Small intestine (tissue), 7 donors: Measurements from ENCODE around the gene LINC01488. TPM values are rescaled to one million over a fixed set of nuclear protein-coding genes. Genes with fewer than 3 reads are reported as not detected.
A peak's percentile ranks its signal among the peaks of the same experiment; 100 is the strongest.

ENCODE experiments used
- DNase-seq, 2 donors: peaks; one replicate each; pipeline versions ENCODE4 v3.0.0 to v3.0.0-alpha.2; 2013
- FAIRE-seq: peaks from 2 replicates; lab custom pipeline; 2012; peaks lifted over from hg19 to GRCh38; lab: Jason Lieb, UNC
- H3K27ac ChIP-seq, 3 donors: one replicate each; pipeline ENCODE4 v1.5.1; 2013; ENCODE audit warnings: low read length in 2 of 3, mild to moderate bottlenecking in 2 of 3, control low read depth in 1 of 3, inconsistent platforms in 1 of 3, low read depth in 1 of 3, moderate library complexity in 1 of 3
- H3K27me3 ChIP-seq, 3 donors: one replicate each; pipeline ENCODE4 v1.6.1; 2013; ENCODE audit warnings: low read length in 3 of 3, inconsistent platforms in 1 of 3; ENCODE audit not compliant: control insufficient read depth in 3 of 3, insufficient read depth in 3 of 3
- H3K36me3 ChIP-seq, 3 donors: one replicate each; pipeline ENCODE4 v1.6.1; 2013; ENCODE audit warnings: low read length in 3 of 3, inconsistent platforms in 1 of 3, low read depth in 1 of 3, mild to moderate bottlenecking in 1 of 3, moderate library complexity in 1 of 3; ENCODE audit not compliant: control insufficient read depth in 3 of 3, insufficient read depth in 2 of 3
- H3K4me1 ChIP-seq, 3 donors: one replicate each; pipeline ENCODE4 v1.6.1; 2013; ENCODE audit warnings: low read length in 2 of 3, inconsistent platforms in 1 of 3, low read depth in 1 of 3, mild to moderate bottlenecking in 1 of 3, moderate library complexity in 1 of 3; ENCODE audit not compliant: control insufficient read depth in 3 of 3, insufficient read depth in 2 of 3
- H3K4me3 ChIP-seq, 3 donors: one replicate each; pipeline ENCODE4 v1.5.1; 2013; ENCODE audit warnings: low read length in 3 of 3, control low read depth in 1 of 3, inconsistent platforms in 1 of 3, low read depth in 1 of 3, mild to moderate bottlenecking in 1 of 3, moderate library complexity in 1 of 3
- H3K9me3 ChIP-seq, 2 donors: one replicate each; pipeline ENCODE4 v1.6.1; 2013; ENCODE audit warnings: low read depth in 1 of 2, low read length in 1 of 2; ENCODE audit not compliant: control insufficient read depth in 2 of 2, insufficient read depth in 1 of 2
- WGBS, 3 donors: extraction: QIAGEN DNeasy Blood & Tissue Kit; methylation state at CpG; one replicate each; pipeline ENCODE4 v1.1.7; 2013; 5-methylcytosine and 5-hydroxymethylcytosine counted together
- polyA plus RNA-seq, 4 donors: library from polyadenylated mRNA; stranded (reverse) in 3 of 4; unstranded in 1 of 4; fragments of 200-250 nt in 3 of 4; fragments of 120-200 nt in 1 of 4; gene quantifications; one replicate each; pipeline versions ENCODE4 v1.2.1 to v1.2.3, GENCODE V29; 2013
- donor health status: healthy with polysubstance abuse.
- donor health status: control.
- donor health status: control.
- donor health status: Bipolar disorder and iron deficiency.
- donor health status: healthy.

The LINC01488 gene
- polyA plus RNA-seq, 4 donors: 0.03 TPM; not detected in 3

- no peaks in the 10 kb centered on the region for H3K36me3 ChIP-seq
- no peak overlapping the region for H3K4me3 ChIP-seq
- H3K27me3 ChIP-seq: no peaks in the 10 kb centered on the region
- 80 to 93% (median 85%) methylated on average over 12 of the region's 12 CpGs for WGBS, 3 donors
- FAIRE-seq (no peak), DNase-seq (no peak)
- peaks cover 0 to 22% of the 10 kb centered on the region in 2 donors for H3K9me3 ChIP-seq
- H3K27ac ChIP-seq: no peak overlapping the region
- H3K4me1 ChIP-seq: peaks cover 0 to 5% (median 0%) of the 10 kb centered on the region in 3 donors
Observed at GRCh38 chr11:69515271-69516245, 34.1 kb downstream of the LINC01488 start.

DNA sequence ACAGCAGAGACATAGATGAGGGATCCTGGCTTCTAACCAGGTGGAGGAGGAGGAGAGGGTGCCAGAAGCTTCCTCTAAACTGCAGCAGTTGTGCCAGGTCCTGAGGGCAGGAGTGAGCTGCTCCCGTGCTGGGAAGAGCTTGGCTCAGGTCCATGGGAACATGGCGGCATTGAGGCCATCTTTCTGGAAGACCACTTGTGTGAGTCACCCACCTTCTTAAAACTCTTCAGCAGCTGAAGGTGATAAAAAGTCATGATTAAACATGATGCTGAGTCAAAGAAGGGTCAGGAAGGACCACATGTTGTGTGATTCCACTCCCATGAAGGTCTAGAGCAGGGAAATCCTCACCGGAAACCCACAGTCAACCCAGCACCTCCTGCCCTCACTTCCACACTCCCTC lies 35.1 kb downstream of the LINC01488 start:
- peaks cover 0 to 15% (median 0%) of the 10 kb centered on the region in 3 donors for H3K4me1 ChIP-seq
- FAIRE-seq (no peak), DNase-seq (no peak)
- H3K36me3 ChIP-seq: no peaks in the 10 kb centered on the region
- H3K27me3 ChIP-seq: no peaks in the 10 kb centered on the region
- peaks cover 0 to 22% of the 10 kb centered on the region in 2 donors for H3K9me3 ChIP-seq
- WGBS, 3 donors: 80 to 92% (median 91%) methylated on average over 3 of the region's 3 CpGs
- no peak overlapping the region for H3K4me3 ChIP-seq
- no peak overlapping the region for H3K27ac ChIP-seq

GRCh38 chr11:69518081-69518950 lies 36.9 kb downstream of the LINC01488 start:
- no peak for FAIRE-seq
- H3K4me1 ChIP-seq: peaks cover 0 to 15% (median 0%) of the 10 kb centered on the region in 3 donors
- no peak for DNase-seq
- H3K36me3 ChIP-seq: no peaks in the 10 kb centered on the region
- H3K27me3 ChIP-seq: no peaks in the 10 kb centered on the region
- 66 to 95% (median 95%) methylated on average over 5 of the region's 5 CpGs for WGBS, 3 donors
- H3K27ac ChIP-seq: no peak overlapping the region
- H3K4me3 ChIP-seq: no peak overlapping the region
- H3K9me3 ChIP-seq: peaks cover 0 to 22% of the 10 kb centered on the region in 2 donors

DNA sequence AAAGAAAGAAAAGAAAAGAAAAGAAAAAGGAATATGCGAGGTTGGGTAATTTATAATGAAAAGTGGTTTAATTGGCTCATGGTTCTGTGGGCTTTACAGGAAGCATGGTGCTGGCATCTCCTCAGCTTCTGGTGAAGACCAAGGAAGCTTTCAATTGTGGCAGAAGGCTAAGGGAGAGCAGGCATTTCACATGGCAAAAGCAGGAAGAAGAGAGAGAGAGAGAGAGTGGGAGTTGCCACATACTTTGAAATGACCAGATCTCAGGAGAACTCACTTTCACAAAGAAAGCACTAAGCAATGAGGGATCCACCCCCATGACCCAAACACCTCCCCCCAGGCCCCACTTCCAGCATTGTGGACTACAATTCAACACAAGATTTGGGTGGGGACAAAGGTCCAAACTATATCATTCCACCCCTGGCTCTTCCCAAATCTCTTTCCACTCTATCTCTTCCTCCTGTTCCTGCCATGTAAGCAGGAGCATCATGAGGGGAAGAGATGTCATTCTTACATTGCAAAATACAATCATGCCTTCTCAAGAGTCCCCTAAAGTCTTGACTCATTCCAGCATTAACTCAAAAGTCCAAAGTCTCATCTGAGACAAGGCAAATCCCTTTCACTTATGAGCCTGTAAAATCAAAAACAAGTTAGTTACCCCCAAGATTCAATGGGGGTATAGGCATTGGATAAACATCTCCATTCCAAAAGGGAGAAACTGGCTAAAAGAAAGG lies 38.9 kb downstream of the LINC01488 start:
- H3K9me3 ChIP-seq: peaks cover 0 to 27% of the 10 kb centered on the region in 2 donors
- H3K36me3 ChIP-seq: no peaks in the 10 kb centered on the region
- H3K4me1 ChIP-seq: peaks cover 0 to 15% (median 0%) of the 10 kb centered on the region in 3 donors
- 79 to 95% (median 90%) methylated on average over 1 of the region's 1 CpG for WGBS, 3 donors
- DNase-seq (peak; percentile 48 to 56), FAIRE-seq (no peak)
- no peak overlapping the region for H3K27ac ChIP-seq
- H3K27me3 ChIP-seq: no peaks in the 10 kb centered on the region
- H3K4me3 ChIP-seq: no peak overlapping the region

DNA sequence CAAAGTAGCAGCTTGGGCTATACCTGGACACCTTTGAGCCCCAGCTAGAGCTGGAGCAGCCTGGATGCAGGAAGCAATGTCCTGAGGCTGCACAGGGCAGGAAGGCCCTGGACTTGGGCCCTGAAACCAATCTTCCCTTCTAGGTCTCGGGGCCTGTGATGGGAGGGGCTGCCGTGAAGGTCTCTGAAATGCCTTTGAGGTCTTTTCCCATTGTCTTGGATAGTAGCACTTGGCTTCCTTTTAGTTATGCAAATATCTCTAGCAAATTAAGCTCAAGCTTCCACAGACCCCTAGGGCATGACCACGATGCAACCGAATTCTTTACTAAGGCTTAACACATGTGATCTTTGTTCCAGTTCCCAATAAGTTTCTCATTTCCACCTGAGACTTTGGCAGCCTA lies 40.0 kb downstream of the LINC01488 start:
- FAIRE-seq (no peak), DNase-seq (peak in 1 of 2 donors; percentile 61)
- H3K27ac ChIP-seq: no peak overlapping the region
- H3K36me3 ChIP-seq: no peaks in the 10 kb centered on the region
- H3K27me3 ChIP-seq: no peaks in the 10 kb centered on the region
- peaks cover 0 to 15% (median 0%) of the 10 kb centered on the region in 3 donors for H3K4me1 ChIP-seq
- 59 to 72% (median 59%) methylated on average over 4 of the region's 4 CpGs for WGBS, 3 donors
- H3K9me3 ChIP-seq: peaks cover 0 to 20% of the 10 kb centered on the region in 2 donors
- H3K4me3 ChIP-seq: no peak overlapping the region

GRCh38 chr11:69523453-69523852 lies 42.0 kb downstream of the LINC01488 start:
- no peaks in the 10 kb centered on the region for H3K27me3 ChIP-seq
- H3K27ac ChIP-seq: no peak overlapping the region
- 96 to 100% (median 96%) methylated on average over 3 of the region's 3 CpGs for WGBS, 3 donors
- FAIRE-seq (no peak), DNase-seq (no peak)
- peaks cover 0 to 15% (median 0%) of the 10 kb centered on the region in 3 donors for H3K4me1 ChIP-seq
- no peak overlapping the region for H3K4me3 ChIP-seq
- H3K9me3 ChIP-seq: peaks cover 0 to 9% of the 10 kb centered on the region in 2 donors
- H3K36me3 ChIP-seq: no peaks in the 10 kb centered on the region

- Histone ChIP-seq H3K4me3 (no peak overlapping the region), H3K9me3 (peaks cover 0 to 5% of the 10 kb centered on the region in 2 donors), H3K27ac (no peak overlapping the region), H3K36me3 (no peaks in the 10 kb centered on the region), H3K27me3 (no peaks in the 10 kb centered on the region), H3K4me1 (peaks cover 0 to 15% (median 0%) of the 10 kb centered on the region in 3 donors)
- FAIRE-seq (no peak), DNase-seq (no peak)
- 75 to 84% (median 83%) methylated on average over 15 of the region's 15 CpGs for WGBS, 3 donors
Observed at GRCh38 chr11:69524291-69524882, 42.9 kb downstream of the LINC01488 start.
